ENCODE measurements around the gene UBL5.

The UBL5 gene

DNA sequence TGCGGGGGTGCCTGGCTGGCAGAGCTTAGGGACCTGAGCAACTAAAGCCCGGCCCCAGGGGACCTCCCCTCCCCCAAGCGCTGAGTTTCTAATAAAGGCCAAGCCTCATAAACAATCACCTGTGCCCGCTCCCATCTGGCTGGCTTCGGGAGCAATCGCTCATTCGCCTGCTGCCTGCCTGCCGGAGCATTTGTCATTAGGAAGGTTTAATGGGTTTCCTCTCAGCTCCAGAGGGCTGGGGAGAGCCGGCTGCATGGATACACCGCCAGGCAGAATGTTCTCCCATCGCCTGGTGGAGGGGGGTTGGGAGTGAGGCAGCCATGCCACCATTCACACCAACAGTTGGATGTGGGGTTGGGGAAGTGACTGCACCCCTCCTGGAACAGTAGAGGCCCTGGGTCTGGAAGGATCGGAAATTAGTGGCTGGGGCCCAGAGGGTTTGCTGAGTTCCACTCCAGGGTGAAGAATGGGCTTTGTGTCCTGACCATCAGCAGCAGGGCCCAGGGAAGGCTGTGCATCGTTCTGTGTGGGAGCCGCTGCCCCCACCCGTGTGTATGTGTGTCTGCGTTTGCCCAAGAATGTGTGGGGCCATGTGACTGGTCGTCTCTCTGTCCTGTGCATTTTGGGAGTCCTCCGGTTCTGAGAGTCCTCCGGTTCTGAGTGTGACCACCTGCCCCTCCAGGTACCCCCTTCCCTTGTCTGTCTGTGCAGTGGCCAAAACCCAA, 22.7 kb downstream of the UBL5 start:
- no peak overlapping the region for H3K27ac ChIP-seq (ENCODE audit: insufficient read depth, low read length, poor library complexity, severe bottlenecking)
- no peaks in the 10 kb centered on the region for H3K4me1 ChIP-seq (ENCODE audit: control insufficient read depth, insufficient read depth, low read length, poor library complexity, severe bottlenecking)
- H3K9me3 ChIP-seq (ENCODE audit: control insufficient read depth, low read length) = no peaks in the 10 kb centered on the region
- DNase-seq = no peak
- H3K4me3 ChIP-seq (ENCODE audit: insufficient read depth, low read depth, low read length, poor library complexity, severe bottlenecking) = no peak overlapping the region
- H3K36me3 ChIP-seq (ENCODE audit: control insufficient read depth, insufficient read depth, low read length) = peaks cover 12% of the 10 kb centered on the region
- H3K27me3 ChIP-seq (replicated peaks; ENCODE audit: control insufficient read depth, insufficient read depth, low read length, poor library complexity, severe bottlenecking) = no peaks in the 10 kb centered on the region

DNA sequence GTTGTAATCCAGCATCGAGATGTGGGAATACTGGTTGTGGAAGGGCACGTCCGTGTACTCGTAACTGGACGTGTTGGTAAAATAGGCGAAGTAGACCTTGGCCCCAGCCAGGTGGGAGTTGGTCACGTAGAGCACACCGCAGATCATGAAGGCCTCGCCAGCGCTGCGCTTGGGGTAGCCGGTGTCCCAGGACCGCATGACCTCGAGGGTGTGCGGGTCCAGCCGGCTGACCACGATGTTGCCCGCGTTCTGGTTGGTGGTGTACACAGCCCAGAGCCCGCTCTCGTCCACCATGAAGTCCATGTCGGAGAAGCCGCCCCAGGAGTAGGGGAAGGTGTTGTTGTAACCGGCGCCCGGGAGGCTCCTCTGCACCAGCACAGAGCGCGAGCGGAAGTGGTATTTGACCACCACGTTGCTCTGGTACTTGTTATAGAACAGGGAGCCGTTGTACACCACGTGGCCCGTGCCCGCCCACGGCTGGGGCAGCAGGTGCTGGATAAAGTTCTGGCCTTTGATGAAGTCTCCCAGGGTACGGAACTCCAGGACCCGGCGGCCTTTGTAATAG, 26.6 kb downstream of the UBL5 start:
- Histone ChIP-seq H3K27me3 (replicated peaks; ENCODE audit: control insufficient read depth, insufficient read depth, low read length, poor library complexity, severe bottlenecking) (no peaks in the 10 kb centered on the region), H3K4me1 (ENCODE audit: control insufficient read depth, insufficient read depth, low read length, poor library complexity, severe bottlenecking) (peaks cover 28% of the 10 kb centered on the region), H3K27ac (ENCODE audit: insufficient read depth, low read length, poor library complexity, severe bottlenecking) (no peak overlapping the region)

DNA sequence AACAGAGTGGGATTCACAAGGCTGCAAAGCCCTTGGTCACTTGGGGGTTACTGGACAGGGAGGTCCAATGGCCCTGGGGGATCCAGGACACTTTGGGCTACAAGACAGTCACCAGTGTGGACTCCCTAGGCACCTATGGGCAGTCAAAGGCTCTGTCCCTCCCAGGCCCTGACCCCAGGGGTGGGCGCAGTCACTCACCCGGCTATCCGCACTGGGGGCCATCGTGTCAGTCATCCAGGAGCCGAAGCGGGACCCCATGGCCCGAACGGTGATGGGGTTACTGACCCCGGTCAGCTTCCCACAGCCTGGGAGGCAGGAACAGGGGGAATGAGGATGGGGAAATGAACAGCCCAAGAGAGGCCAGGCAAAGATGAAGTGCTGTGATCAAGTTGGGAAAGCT, 28.9 kb downstream of the UBL5 start:
- Histone ChIP-seq H3K9me3 (ENCODE audit: control insufficient read depth, low read length) (no peaks in the 10 kb centered on the region), H3K4me3 (ENCODE audit: insufficient read depth, low read depth, low read length, poor library complexity, severe bottlenecking) (peak overlapping the region; percentile 28), H3K27me3 (replicated peaks; ENCODE audit: control insufficient read depth, insufficient read depth, low read length, poor library complexity, severe bottlenecking) (no peaks in the 10 kb centered on the region), H3K36me3 (ENCODE audit: control insufficient read depth, insufficient read depth, low read length) (no peaks in the 10 kb centered on the region), H3K27ac (ENCODE audit: insufficient read depth, low read length, poor library complexity, severe bottlenecking) (peak overlapping the region; percentile 68), H3K4me1 (ENCODE audit: control insufficient read depth, insufficient read depth, low read length, poor library complexity, severe bottlenecking) (peaks cover 36% of the 10 kb centered on the region)
- no peak for DNase-seq

More for the DNA sequence above, 26.6 kb downstream of the UBL5 start:
- Histone ChIP-seq H3K36me3 (ENCODE audit: control insufficient read depth, insufficient read depth, low read length) (peaks cover 2% of the 10 kb centered on the region), H3K4me3 (ENCODE audit: insufficient read depth, low read depth, low read length, poor library complexity, severe bottlenecking) (no peak overlapping the region), H3K9me3 (ENCODE audit: control insufficient read depth, low read length) (no peaks in the 10 kb centered on the region)
- DNase-seq = no peak

DNA sequence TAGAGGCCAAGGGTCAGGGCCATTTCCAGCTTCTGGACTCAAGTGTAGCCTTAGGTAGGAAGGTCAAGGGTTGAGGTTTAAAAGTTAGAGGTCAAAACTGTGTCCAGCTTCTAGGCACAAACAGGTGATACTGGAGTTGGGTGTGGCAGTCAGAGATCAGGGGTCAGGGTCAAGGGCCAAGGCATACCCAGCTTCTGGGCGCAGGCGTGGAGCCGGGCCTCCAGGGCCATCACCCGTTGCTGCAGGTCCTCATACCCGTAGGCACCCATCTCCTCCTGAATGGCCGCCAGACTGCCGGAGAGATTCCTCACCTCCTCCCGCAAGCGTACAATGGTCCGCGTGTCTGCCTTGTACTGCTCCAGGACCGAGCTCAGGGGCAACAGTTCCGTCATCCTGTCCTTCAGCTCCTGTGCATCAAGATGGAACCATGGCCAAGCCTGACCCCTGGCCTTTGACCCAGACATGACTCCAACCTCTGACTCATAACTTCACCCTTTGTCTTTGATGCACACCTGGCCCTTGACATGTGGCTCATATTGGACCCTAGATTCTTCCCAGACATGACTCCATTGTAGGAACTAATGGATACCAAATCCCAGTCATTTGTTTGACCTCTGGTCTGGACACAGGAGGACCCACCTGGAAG, 29.5 kb downstream of the UBL5 start:
- no peaks in the 10 kb centered on the region for H3K27me3 ChIP-seq (replicated peaks; ENCODE audit: control insufficient read depth, insufficient read depth, low read length, poor library complexity, severe bottlenecking)
- H3K27ac ChIP-seq (ENCODE audit: insufficient read depth, low read length, poor library complexity, severe bottlenecking) = peak overlapping the region; percentile 68
- peak overlapping the region; percentile 52 for H3K4me3 ChIP-seq (ENCODE audit: insufficient read depth, low read depth, low read length, poor library complexity, severe bottlenecking)
- peaks cover 42% of the 10 kb centered on the region for H3K4me1 ChIP-seq (ENCODE audit: control insufficient read depth, insufficient read depth, low read length, poor library complexity, severe bottlenecking)
- DNase-seq = no peak
- no peaks in the 10 kb centered on the region for H3K9me3 ChIP-seq (ENCODE audit: control insufficient read depth, low read length)
- no peaks in the 10 kb centered on the region for H3K36me3 ChIP-seq (ENCODE audit: control insufficient read depth, insufficient read depth, low read length)

DNA sequence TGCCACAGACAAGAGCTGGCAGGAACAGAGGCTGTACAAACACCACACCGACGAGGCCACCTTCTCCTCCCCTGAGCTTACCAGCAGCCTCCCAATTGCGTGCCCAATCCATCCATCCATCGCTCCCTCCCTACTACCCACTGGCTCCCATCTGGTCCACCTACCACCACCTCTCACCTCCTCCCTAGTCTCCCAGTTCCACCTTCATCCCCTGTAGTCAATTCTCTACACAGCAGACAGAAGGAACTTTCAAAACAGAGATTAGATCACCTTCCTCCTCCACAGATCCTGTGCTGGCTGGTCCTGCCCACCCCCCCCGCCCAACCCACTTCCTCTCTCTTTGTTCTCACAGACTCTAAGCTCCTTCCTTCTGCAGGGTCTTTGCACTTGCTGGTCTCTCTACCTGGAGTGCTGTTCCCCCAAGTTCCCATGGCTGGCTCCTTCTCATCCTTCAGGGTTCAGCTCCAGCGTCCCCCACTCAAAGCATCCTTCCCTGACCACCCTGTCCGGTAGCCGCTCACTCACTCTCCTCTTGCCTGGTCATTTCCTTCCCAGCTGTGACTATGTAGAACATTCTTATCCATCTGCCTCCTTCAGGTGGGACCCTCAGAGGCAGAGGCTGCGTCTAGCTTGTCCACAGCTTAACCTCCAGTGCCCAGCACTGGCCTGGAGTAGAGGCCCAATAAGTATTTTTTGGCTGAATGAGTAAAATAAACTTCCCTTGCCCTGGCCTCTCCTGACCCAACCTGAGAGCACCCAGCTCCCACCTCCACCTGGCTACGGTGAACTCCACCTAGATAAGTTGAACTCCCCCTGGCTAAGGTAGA, 30.4 kb downstream of the UBL5 start:
- Histone ChIP-seq H3K4me1 (ENCODE audit: control insufficient read depth, insufficient read depth, low read length, poor library complexity, severe bottlenecking) (peaks cover 51% of the 10 kb centered on the region), H3K4me3 (ENCODE audit: insufficient read depth, low read depth, low read length, poor library complexity, severe bottlenecking) (peak overlapping the region; percentile 52), H3K27me3 (replicated peaks; ENCODE audit: control insufficient read depth, insufficient read depth, low read length, poor library complexity, severe bottlenecking) (no peaks in the 10 kb centered on the region), H3K36me3 (ENCODE audit: control insufficient read depth, insufficient read depth, low read length) (no peaks in the 10 kb centered on the region), H3K27ac (ENCODE audit: insufficient read depth, low read length, poor library complexity, severe bottlenecking) (peak overlapping the region; percentile 68), H3K9me3 (ENCODE audit: control insufficient read depth, low read length) (no peaks in the 10 kb centered on the region)
- DNase-seq = peak in 1 of 3 donors; percentile 5

DNA sequence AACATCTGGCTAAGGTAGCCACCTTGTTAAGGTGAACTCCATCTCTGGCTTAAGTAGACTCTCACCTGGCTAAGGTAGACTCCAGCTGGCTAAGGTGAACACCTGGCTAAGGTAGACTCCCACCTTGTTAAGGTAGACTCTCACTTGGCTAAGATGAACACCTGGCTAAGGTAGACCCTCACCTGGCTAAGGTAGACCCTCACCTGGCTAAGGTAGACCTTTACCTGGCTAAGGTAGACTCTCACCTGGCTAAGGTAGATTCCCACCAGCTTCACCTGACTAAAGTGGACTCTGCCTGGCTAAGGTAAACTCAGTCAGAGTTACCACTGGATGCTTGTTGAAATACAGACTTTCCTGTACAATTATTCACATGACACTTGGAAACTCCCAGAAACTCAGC, 31.0 kb downstream of the UBL5 start:
- Histone ChIP-seq H3K9me3 (ENCODE audit: control insufficient read depth, low read length) (no peaks in the 10 kb centered on the region), H3K27ac (ENCODE audit: insufficient read depth, low read length, poor library complexity, severe bottlenecking) (peak overlapping the region; percentile 35), H3K4me3 (ENCODE audit: insufficient read depth, low read depth, low read length, poor library complexity, severe bottlenecking) (no peak overlapping the region), H3K4me1 (ENCODE audit: control insufficient read depth, insufficient read depth, low read length, poor library complexity, severe bottlenecking) (peaks cover 58% of the 10 kb centered on the region), H3K27me3 (replicated peaks; ENCODE audit: control insufficient read depth, insufficient read depth, low read length, poor library complexity, severe bottlenecking) (no peaks in the 10 kb centered on the region), H3K36me3 (ENCODE audit: control insufficient read depth, insufficient read depth, low read length) (no peaks in the 10 kb centered on the region)
- no peak for DNase-seq

DNA sequence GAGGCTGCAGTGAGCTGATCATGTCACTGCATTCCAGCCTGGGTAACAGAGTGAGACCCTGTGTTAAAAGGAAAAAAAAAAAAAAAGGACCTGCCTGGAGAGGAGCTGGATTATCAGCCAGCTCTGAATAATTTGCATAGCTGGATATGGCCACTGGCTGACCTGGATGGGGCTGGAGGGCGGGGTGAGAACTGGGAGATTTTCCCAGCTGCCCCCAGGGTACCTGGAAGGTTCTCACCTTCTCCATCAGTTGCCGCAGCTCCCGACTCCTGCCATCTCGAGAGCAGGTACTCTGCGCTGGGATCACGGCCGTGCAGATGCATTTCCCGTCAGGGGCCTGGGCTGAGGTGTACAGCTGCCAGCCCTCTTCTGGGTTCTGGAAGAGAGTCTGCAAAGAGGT, 32.7 kb downstream of the UBL5 start:
- H3K4me1 ChIP-seq (ENCODE audit: control insufficient read depth, insufficient read depth, low read length, poor library complexity, severe bottlenecking) = peaks cover 60% of the 10 kb centered on the region
- no peaks in the 10 kb centered on the region for H3K9me3 ChIP-seq (ENCODE audit: control insufficient read depth, low read length)
- H3K27me3 ChIP-seq (replicated peaks; ENCODE audit: control insufficient read depth, insufficient read depth, low read length, poor library complexity, severe bottlenecking) = no peaks in the 10 kb centered on the region
- no peak overlapping the region for H3K27ac ChIP-seq (ENCODE audit: insufficient read depth, low read length, poor library complexity, severe bottlenecking)
- no peaks in the 10 kb centered on the region for H3K36me3 ChIP-seq (ENCODE audit: control insufficient read depth, insufficient read depth, low read length)
- DNase-seq = no peak
- H3K4me3 ChIP-seq (ENCODE audit: insufficient read depth, low read depth, low read length, poor library complexity, severe bottlenecking) = no peak overlapping the region

DNA sequence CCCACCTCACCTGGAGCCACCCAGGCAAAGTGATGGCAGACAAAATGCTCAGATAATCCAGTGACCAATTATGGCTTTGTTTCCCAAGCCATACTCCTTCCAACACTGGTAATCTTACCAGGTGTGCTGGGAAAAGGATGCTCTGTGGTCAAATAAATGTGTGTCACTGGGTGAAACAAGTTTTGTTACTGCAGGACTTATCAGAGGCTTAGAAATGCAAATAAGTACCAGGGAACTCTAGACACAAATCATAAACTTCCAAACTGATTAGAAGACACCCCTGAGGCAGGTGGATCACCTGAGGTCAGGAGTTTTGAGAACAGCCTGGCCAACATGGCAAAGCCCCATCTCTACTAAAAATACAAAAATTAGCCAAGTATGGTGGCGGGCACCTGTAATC, 33.8 kb downstream of the UBL5 start:
- Histone ChIP-seq H3K9me3 (ENCODE audit: control insufficient read depth, low read length) (no peaks in the 10 kb centered on the region), H3K4me3 (ENCODE audit: insufficient read depth, low read depth, low read length, poor library complexity, severe bottlenecking) (no peak overlapping the region), H3K27me3 (replicated peaks; ENCODE audit: control insufficient read depth, insufficient read depth, low read length, poor library complexity, severe bottlenecking) (no peaks in the 10 kb centered on the region), H3K36me3 (ENCODE audit: control insufficient read depth, insufficient read depth, low read length) (no peaks in the 10 kb centered on the region), H3K4me1 (ENCODE audit: control insufficient read depth, insufficient read depth, low read length, poor library complexity, severe bottlenecking) (peaks cover 66% of the 10 kb centered on the region), H3K27ac (ENCODE audit: insufficient read depth, low read length, poor library complexity, severe bottlenecking) (no peak overlapping the region)
- DNase-seq = no peak

DNA sequence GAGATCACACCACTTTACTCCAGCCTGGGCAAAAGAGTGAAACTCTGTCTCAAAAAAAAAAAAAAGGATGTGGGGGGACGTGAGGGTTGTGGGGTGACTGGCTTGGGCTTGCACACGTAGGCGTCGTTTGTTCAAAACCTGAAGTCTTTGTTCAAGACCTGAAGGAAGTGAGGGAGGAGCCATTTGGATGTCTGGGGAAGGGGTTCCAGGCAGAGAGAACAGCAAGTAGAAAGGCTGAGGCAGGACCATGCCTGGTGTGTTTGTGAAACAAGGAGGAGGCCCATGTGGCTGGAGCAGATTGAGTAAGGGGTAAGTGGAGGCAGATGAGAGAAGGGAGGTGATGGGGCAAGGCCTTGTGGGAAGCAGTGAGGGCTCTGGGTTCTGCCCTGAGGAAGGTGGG, 35.2 kb downstream of the UBL5 start:
- peaks cover 55% of the 10 kb centered on the region for H3K4me1 ChIP-seq (ENCODE audit: control insufficient read depth, insufficient read depth, low read length, poor library complexity, severe bottlenecking)
- no peaks in the 10 kb centered on the region for H3K27me3 ChIP-seq (replicated peaks; ENCODE audit: control insufficient read depth, insufficient read depth, low read length, poor library complexity, severe bottlenecking)
- H3K27ac ChIP-seq (ENCODE audit: insufficient read depth, low read length, poor library complexity, severe bottlenecking) = no peak overlapping the region
- no peak overlapping the region for H3K4me3 ChIP-seq (ENCODE audit: insufficient read depth, low read depth, low read length, poor library complexity, severe bottlenecking)
- no peaks in the 10 kb centered on the region for H3K9me3 ChIP-seq (ENCODE audit: control insufficient read depth, low read length)
- no peak for DNase-seq
- H3K36me3 ChIP-seq (ENCODE audit: control insufficient read depth, insufficient read depth, low read length) = no peaks in the 10 kb centered on the region
